Adrenal gland (tissue), 12 donors: Measurements from ENCODE around the gene FEZF1. TPM values are rescaled to one million over a fixed set of nuclear protein-coding genes. Genes with fewer than 3 reads are reported as not detected.

Source experiments
- DNase-seq, 7 donors: peaks; one replicate each; pipeline ENCODE4 v3.0.0-alpha.2; 2019 to 2020
- H3K27ac ChIP-seq, 5 donors: fragments of 200-600 bp; sonication (generic) in 4 of 5; 1 replicate in 3 of 5; 2 replicates in 2 of 5; pipeline versions ENCODE4 v1.5.1 to v1.8.0; 2016 to 2020; ENCODE audit warnings: mild to moderate bottlenecking in 1 of 5
- H3K27me3 ChIP-seq: fragments of 200-600 bp; 2 replicates; pipeline ENCODE4 v1.8.0; 2021
- H3K36me3 ChIP-seq, 2 donors: fragments of 200-600 bp; replicated peaks in 1 of 2; 1 replicate in 1 of 2; 2 replicates in 1 of 2; pipeline versions ENCODE4 v1.5.1 to v1.8.0; 2018 to 2022
- H3K4me1 ChIP-seq, 2 donors: fragments of 200-600 bp; replicated peaks in 1 of 2; 1 replicate in 1 of 2; 2 replicates in 1 of 2; pipeline versions ENCODE4 v1.5.1 to v1.8.0; 2018 to 2021
- H3K4me3 ChIP-seq, 4 donors: fragments of 200-600 bp; sonication (generic) in 3 of 4; one replicate each; pipeline ENCODE4 v1.5.1; 2016 to 2018
- H3K9me3 ChIP-seq, 3 donors: fragments of 200-600 bp; sonication (generic) in 1 of 3; replicated peaks in 1 of 3; 1 replicate in 2 of 3; 2 replicates in 1 of 3; pipeline versions ENCODE4 v1.5.1 to v1.8.0; 2016 to 2021
- CTCF ChIP-seq, 6 experiments: fragments of 450-650 bp in 4 of 6; fragments of 200-600 bp in 2 of 6; sonication (generic) in 1 of 6; IDR thresholded peaks; 1 replicate in 5 of 6; 2 replicates in 1 of 6; pipeline versions ENCODE4 v1.5.1 to v1.8.0; 2016 to 2021; ENCODE audit warnings: antibody characterized with exemption in 6 of 6, mild to moderate bottlenecking in 2 of 6, moderate library complexity in 1 of 6
- POLR2A ChIP-seq, 2 donors: fragments of 450-650 bp; IDR thresholded peaks; one replicate each; pipeline ENCODE4 v1.6.1; 2017; ENCODE audit warnings: antibody characterized with exemption in 2 of 2, mild to moderate bottlenecking in 2 of 2, moderate library complexity in 1 of 2
- WGBS, 4 donors: extraction: QIAGEN DNeasy Blood & Tissue Kit in 2 of 4; methylation state at CpG; one replicate each; pipeline versions ENCODE4 v1.1.5 to v1.1.7; 2013 to 2017; 5-methylcytosine and 5-hydroxymethylcytosine counted together
- intact Hi-C, 2 donors: fragments of 100-400 bp; cut with DNase I; formaldehyde crosslinking; loops; one replicate each; pipeline versions ENCODE4 v1.14.1 to v1.15.0; 2022 to 2023
- polyA plus RNA-seq, 3 donors: library from polyadenylated mRNA; stranded (reverse); fragments of 200-250 nt in 2 of 3; fragments of 350-450 nt in 1 of 3; fragmentation: Illumina TruSeq in 1 of 3; extraction: RNeasy Lipid Tissue Mini Kit (QIAGEN cat#74804) in 1 of 3; gene quantifications; one replicate each; pipeline ENCODE4 v1.2.3, GENCODE V29; 2013 to 2014
- total RNA-seq, 9 donors: library from RNA; depleted of rRNA in 4 of 9; stranded (reverse); fragments of >200 nt in 4 of 9; fragments of 120-200 nt in 1 of 9; fragmentation: NEBNext Ultra II Directional in 1 of 9; extraction: Animal tissue kit (Norgen Biotek cat#: 25700) in 1 of 9; gene quantifications; one replicate each; pipeline versions ENCODE4 v1.1.0 to v1.2.4, GENCODE V29; 2013 to 2023
- donor health status: healthy with polysubstance abuse.
- donor health status: Bipolar disorder and iron deficiency.
- donor health status: DM: yes; HTN: yes; CAD: no.
- donor health status: DM: no; HTN: no; CAD: no.
- donor health status: DM: no; HTN: no; CAD: no.
- donor health status: DM: yes; HTN: yes; CAD: no.

Gene FEZF1
- total and polyA plus RNA-seq, 12 donors: 0.14 TPM; not detected in 11

DNA sequence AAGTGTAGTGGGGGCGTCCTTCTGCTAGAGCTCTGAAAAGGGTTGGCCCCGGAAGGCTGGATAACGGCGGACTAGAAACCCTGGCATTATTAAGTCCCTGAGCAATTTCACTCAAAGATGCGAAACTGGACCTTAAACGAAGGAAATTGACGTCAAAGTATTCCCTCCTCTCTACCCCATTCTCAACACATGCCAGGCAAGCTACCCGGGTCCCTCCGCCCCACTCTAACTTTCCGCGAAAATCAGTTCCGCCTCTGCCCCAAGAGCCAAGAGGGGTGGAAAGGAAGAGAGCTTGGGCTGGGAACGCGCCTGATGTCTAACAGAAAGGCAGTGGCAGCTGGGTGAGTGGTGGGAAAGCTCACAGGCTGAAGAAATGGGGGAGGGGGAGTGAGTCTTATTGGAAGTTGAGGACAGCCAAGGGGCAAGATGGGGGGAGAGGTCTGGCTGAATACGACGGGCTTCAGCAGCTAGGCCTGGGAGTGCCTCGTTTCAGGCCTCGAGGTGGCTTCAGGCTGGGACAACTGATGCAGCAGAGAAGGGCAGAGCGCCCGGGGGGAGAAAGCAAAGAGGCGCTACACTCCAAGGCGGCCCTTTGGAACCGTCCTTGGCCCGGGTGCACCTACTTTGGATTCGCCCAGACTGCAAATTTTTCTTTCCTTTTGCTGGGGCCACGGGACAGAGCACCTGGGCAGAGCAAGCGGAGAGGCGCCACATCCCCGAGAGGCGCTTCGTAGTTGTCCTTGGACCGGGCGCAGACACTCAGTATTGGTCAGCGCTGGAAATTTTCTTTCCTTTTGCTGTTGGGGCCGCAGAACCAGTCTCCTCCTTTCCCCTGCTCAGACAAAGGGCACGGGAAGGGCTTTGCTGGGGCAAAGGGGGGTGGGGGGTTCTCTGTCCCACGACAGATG is 2.0 kb upstream of the FEZF1 start:
- Histone ChIP-seq H3K27ac (no peak overlapping the region), H3K36me3 (no peaks in the 10 kb centered on the region), H3K4me3 (peak overlapping the region in 1 of 4 donors; percentile 22), H3K4me1 (peaks cover 8 to 40% of the 10 kb centered on the region in 2 donors), H3K27me3 (peaks cover 96% of the 10 kb centered on the region), H3K9me3 (no peaks in the 10 kb centered on the region)
- WGBS, 4 donors: 10 to 14% (median 13%) methylated on average over 27 to 37 of the region's 37 CpGs
- intact Hi-C loops: no loop called here
- DNase-seq: no peak
- TF ChIP-seq POLR2A (IDR thresholded peaks at IDR 0.05): no peak
- TF ChIP-seq CTCF (IDR thresholded peaks at IDR 0.05): no peak

- peak in 1 of 7 donors; percentile 14 for DNase-seq
- 4 to 6% (median 5%) methylated on average over 20 to 65 of the region's 65 CpGs for WGBS, 4 donors
- Histone ChIP-seq H3K4me3 (peak overlapping the region in 1 of 4 donors; percentile 48), H3K27me3 (peaks cover 96% of the 10 kb centered on the region), H3K27ac (no peak overlapping the region), H3K9me3 (no peaks in the 10 kb centered on the region), H3K4me1 (peaks cover 8 to 41% of the 10 kb centered on the region in 2 donors), H3K36me3 (no peaks in the 10 kb centered on the region)
- intact Hi-C loops: no loop called here
- TF ChIP-seq POLR2A (IDR thresholded peaks at IDR 0.05): no peak
- no peak for TF ChIP-seq CTCF (IDR thresholded peaks at IDR 0.05)
Observed at GRCh38 chr7:122305475-122306319, 1.1 kb upstream of the FEZF1 start.

DNA sequence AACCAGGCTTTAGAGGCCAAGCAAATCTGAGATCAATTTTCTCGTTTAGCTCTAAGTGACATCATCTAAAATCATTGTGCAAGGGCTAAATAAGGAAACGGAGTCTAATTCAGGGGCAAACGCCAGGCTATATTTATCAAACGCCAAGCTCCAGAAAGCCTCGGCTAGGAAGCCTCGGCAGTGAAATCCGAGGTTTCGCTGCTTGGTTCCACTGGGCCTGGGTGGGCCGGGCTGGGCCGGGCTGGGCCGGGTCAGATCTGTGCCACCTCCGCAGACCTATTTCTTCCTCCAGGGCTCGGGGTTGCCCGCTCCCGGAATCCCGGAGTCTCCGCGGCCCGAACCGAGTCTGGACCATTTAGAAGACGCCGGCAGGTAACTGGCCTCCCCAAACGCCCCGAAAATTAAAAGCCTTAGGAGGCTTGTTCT is 459 bp upstream of the FEZF1 start:
- peaks cover 3 to 43% of the 10 kb centered on the region in 2 donors for H3K4me1 ChIP-seq
- H3K36me3 ChIP-seq: no peaks in the 10 kb centered on the region
- DNase-seq: no peak
- H3K9me3 ChIP-seq: no peaks in the 10 kb centered on the region
- H3K27ac ChIP-seq: no peak overlapping the region
- intact Hi-C loops: no loop called here
- H3K4me3 ChIP-seq: peak overlapping the region in 1 of 4 donors; percentile 48
- 1 to 5% (median 4%) methylated on average over 20 to 24 of the region's 24 CpGs for WGBS, 4 donors
- TF ChIP-seq POLR2A (IDR thresholded peaks at IDR 0.05) (no peak), CTCF (IDR thresholded peaks at IDR 0.05) (no peak)
- H3K27me3 ChIP-seq: peaks cover 96% of the 10 kb centered on the region
